SK-N-SH (cell line): ENCODE measurements around the gene CENPV.
A peak's percentile ranks its signal among the peaks of the same experiment; 100 is the strongest.

ENCODE experiments used
- CTCF ChIP-seq: fragments of 200-600 bp; sonication (generic); IDR thresholded peaks from 2 replicates; pipeline ENCODE4 v1.6.1; 2017; ENCODE audit warnings: antibody characterized with exemption, mild to moderate bottlenecking, moderate library complexity
- EP300 ChIP-seq, 2 experiments: IDR thresholded peaks; 2 replicates each; pipeline versions ENCODE4 v1.4.0 to v1.6.1; 2012; ENCODE audit warnings: borderline replicate concordance in 1 of 2, low read depth in 1 of 2, low read length in 1 of 2
- FOSL2 ChIP-seq: IDR thresholded peaks from 2 replicates; pipeline ENCODE4 v1.4.0; 2012; ENCODE audit warnings: low read depth, mild to moderate bottlenecking, moderate library complexity, borderline replicate concordance
- POLR2AphosphoS5 ChIP-seq: IDR thresholded peaks from 2 replicates; pipeline ENCODE4 v1.6.1; 2012; ENCODE audit warnings: low read depth, low read length
- RAD21 ChIP-seq: IDR thresholded peaks from 2 replicates; pipeline ENCODE4 v1.6.1; 2012; ENCODE audit warnings: mild to moderate bottlenecking, low read length
- YY1 ChIP-seq: IDR thresholded peaks from 2 replicates; pipeline ENCODE4 v1.4.0; 2012; ENCODE audit warnings: low read depth, mild to moderate bottlenecking
- TF ChIP-seq, protein P1 (sequence below): IDR thresholded peaks from 2 replicates; pipeline ENCODE4 v1.4.0; 2012; ENCODE audit warnings: low read depth, borderline replicate concordance

- TF ChIP-seq EP300 (IDR thresholded peaks at IDR 0.05; ENCODE audit: borderline replicate concordance in 1 of 2, low read depth in 1 of 2, low read length in 1 of 2) (no peak), CTCF (no peak), POLR2AphosphoS5 (no peak), RAD21 (no peak), FOSL2 (peak; percentile 58; the same call in 1 of the 2 replicates), YY1 (no peak)
- TF ChIP-seq, protein P1, sequence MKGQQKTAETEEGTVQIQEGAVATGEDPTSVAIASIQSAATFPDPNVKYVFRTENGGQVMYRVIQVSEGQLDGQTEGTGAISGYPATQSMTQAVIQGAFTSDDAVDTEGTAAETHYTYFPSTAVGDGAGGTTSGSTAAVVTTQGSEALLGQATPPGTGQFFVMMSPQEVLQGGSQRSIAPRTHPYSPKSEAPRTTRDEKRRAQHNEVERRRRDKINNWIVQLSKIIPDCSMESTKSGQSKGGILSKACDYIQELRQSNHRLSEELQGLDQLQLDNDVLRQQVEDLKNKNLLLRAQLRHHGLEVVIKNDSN, result no peak
These were observed 23.6 kb downstream of the CENPV start for GRCh38 chr17:16329519-16330271.
